Keratinocyte (primary cell): ENCODE data around the gene KLHL20.

Experiments
- EZH2 ChIP-seq: IDR thresholded peaks from one replicate; pipeline ENCODE4 v1.6.1; 2012; ENCODE audit warnings: inconsistent platforms, mild to moderate bottlenecking, low read length, moderate library complexity
- TF ChIP-seq, protein P1 (sequence below), 3 experiments: IDR thresholded peaks in 1 of 3; conservative IDR thresholded peaks in 1 of 3; optimal IDR thresholded peaks in 1 of 3; 2 replicates in 2 of 3; 3 replicates in 1 of 3; pipeline versions ENCODE3 to v1.5.1; 2011; ENCODE audit warnings: low read length in 3 of 3, mild to moderate bottlenecking in 3 of 3, moderate library complexity in 2 of 3, control low read depth in 1 of 3, inconsistent platforms in 1 of 3; ENCODE audit not compliant: insufficient read depth in 2 of 3; ENCODE audit errors: extremely low read depth in 1 of 3

DNA sequence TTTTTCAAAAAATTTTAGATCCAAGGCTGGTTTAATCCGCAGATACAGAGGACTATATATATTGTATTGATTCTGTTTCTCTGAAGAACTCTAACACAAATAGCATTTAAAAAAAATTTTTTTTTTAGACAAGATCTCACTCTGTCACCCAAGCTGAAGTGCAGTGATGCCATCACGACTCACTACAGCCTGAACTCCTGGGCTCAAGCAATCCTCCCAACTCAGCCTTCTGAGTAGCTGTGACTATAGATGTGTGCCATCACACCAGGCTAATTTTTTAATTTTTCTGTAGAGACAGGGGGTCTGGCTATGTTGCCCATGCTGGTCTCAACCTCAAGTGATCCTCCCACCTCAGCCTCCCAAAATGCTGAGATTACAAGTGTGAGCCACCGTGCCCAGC is 48.1 kb upstream of the KLHL20 start:
- TF ChIP-seq, protein P1, sequence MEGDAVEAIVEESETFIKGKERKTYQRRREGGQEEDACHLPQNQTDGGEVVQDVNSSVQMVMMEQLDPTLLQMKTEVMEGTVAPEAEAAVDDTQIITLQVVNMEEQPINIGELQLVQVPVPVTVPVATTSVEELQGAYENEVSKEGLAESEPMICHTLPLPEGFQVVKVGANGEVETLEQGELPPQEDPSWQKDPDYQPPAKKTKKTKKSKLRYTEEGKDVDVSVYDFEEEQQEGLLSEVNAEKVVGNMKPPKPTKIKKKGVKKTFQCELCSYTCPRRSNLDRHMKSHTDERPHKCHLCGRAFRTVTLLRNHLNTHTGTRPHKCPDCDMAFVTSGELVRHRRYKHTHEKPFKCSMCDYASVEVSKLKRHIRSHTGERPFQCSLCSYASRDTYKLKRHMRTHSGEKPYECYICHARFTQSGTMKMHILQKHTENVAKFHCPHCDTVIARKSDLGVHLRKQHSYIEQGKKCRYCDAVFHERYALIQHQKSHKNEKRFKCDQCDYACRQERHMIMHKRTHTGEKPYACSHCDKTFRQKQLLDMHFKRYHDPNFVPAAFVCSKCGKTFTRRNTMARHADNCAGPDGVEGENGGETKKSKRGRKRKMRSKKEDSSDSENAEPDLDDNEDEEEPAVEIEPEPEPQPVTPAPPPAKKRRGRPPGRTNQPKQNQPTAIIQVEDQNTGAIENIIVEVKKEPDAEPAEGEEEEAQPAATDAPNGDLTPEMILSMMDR (optimal IDR thresholded peaks at IDR 0.05 in 1 of 3, IDR thresholded peaks at IDR 0.05 in 1 of 3, conservative IDR thresholded peaks at IDR 0.05 in 1 of 3; ENCODE audit: extremely low read depth in 1 of 3, insufficient read depth in 2 of 3, low read length in 3 of 3): no peak
- no peak for TF ChIP-seq EZH2
